ENCODE data around the gene TEN1.
A peak's percentile ranks its signal among the peaks of the same experiment; 100 is the strongest.

TEN1 gene

GRCh38 chr17:75979705-75980187 is 706 bp downstream of the TEN1 start:
- Histone ChIP-seq H3K4me1 (ENCODE audit: insufficient read depth, insufficient read length) (peaks cover 7% of the 10 kb centered on the region), H3K9me3 (ENCODE audit: insufficient read depth, low read length) (no peaks in the 10 kb centered on the region)
- peak; percentile 31 for TF ChIP-seq YY1 (IDR thresholded peaks at IDR 0.05; ENCODE audit: insufficient read depth, insufficient read length)
- no peak for TF ChIP-seq SUZ12 (IDR thresholded peaks at IDR 0.05; ENCODE audit: extremely low read depth, insufficient read depth, insufficient read length)

GRCh38 chr17:75980188-75981018 is 1.4 kb downstream of the TEN1 start:
- no peak for DNase-seq (ENCODE audit: low read depth, low spot score)
- peaks cover 9% of the 10 kb centered on the region for H3K4me1 ChIP-seq (ENCODE audit: insufficient read depth, insufficient read length)
- no peak for TF ChIP-seq SUZ12 (IDR thresholded peaks at IDR 0.05; ENCODE audit: extremely low read depth, insufficient read depth, insufficient read length)
- TF ChIP-seq ZNF274 (IDR thresholded peaks at IDR 0.05; ENCODE audit: low read depth, low read length), result no peak
- no peak for TF ChIP-seq YY1 (IDR thresholded peaks at IDR 0.05; ENCODE audit: insufficient read depth, insufficient read length)
- peak overlapping the region; percentile 92 for H3K9ac ChIP-seq (ENCODE audit: insufficient read length, low read depth)
- no peaks in the 10 kb centered on the region for H3K9me3 ChIP-seq (ENCODE audit: insufficient read depth, low read length)
- H3K27me3 ChIP-seq (ENCODE audit: insufficient read depth, insufficient read length), result no peaks in the 10 kb centered on the region
- peak overlapping the region; percentile 91 for H3K4me3 ChIP-seq (ENCODE audit: insufficient read length, low read depth)
- H3K36me3 ChIP-seq (ENCODE audit: insufficient read depth, insufficient read length, low read length), result peaks cover 15% of the 10 kb centered on the region

More at GRCh38 chr17:75979705-75980187, 706 bp downstream of the TEN1 start:
- peak overlapping the region; percentile 91 for H3K4me3 ChIP-seq (ENCODE audit: insufficient read length, low read depth)
- no peaks in the 10 kb centered on the region for H3K27me3 ChIP-seq (ENCODE audit: insufficient read depth, insufficient read length)
- DNase-seq (ENCODE audit: low read depth, low spot score), result no peak
- peaks cover 19% of the 10 kb centered on the region for H3K36me3 ChIP-seq (ENCODE audit: insufficient read depth, insufficient read length, low read length)
- H3K9ac ChIP-seq (ENCODE audit: insufficient read length, low read depth), result peak overlapping the region; percentile 92

- peak overlapping the region; percentile 54 for H3K9ac ChIP-seq (ENCODE audit: insufficient read length, low read depth)
- TF ChIP-seq YY1 (IDR thresholded peaks at IDR 0.05; ENCODE audit: insufficient read depth, insufficient read length), result no peak
- TF ChIP-seq SUZ12 (IDR thresholded peaks at IDR 0.05; ENCODE audit: extremely low read depth, insufficient read depth, insufficient read length), result no peak
- TF ChIP-seq ZNF274 (IDR thresholded peaks at IDR 0.05; ENCODE audit: low read depth, low read length), result no peak
- H3K36me3 ChIP-seq (ENCODE audit: insufficient read depth, insufficient read length, low read length), result peaks cover 9% of the 10 kb centered on the region
- H3K4me1 ChIP-seq (ENCODE audit: insufficient read depth, insufficient read length), result peaks cover 9% of the 10 kb centered on the region
- no peaks in the 10 kb centered on the region for H3K9me3 ChIP-seq (ENCODE audit: insufficient read depth, low read length)
- H3K4me3 ChIP-seq (ENCODE audit: insufficient read length, low read depth), result no peak overlapping the region
- no peak for DNase-seq (ENCODE audit: low read depth, low spot score)
- H3K27me3 ChIP-seq (ENCODE audit: insufficient read depth, insufficient read length), result no peaks in the 10 kb centered on the region
These were observed 2.1 kb downstream of the TEN1 start for GRCh38 chr17:75981019-75981615.

DNA sequence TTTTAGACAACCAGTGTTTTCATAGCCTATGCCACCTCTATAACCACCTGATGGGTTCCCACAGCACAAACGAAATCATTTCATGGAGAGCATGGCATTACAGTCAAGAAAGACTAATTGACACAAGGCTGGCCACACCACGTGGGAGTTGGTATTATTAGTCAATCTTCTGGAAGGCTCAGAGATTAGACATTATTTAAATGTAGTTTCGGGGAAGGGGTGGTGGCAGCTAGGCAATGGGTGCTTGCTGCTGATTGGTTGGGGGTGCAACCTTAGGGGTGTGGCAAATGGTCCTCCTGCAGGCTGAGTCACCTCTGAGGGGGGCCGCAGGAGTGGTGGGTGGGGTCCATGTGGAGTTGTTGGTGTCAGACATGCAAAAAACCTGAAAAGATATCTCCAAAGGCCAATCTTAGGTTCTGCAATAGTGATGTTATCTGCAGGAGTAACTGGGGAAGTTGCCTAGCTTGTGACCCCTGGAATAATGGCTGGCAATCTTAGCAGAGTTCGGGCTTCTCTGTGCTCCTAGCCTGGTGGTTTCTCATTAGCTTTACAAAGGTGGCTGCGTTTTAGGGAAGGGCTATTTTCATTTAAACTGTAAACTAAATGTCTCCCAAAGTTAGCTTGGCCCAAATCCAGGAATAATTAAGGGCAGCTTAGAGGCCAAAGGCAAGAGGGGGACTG is 4.6 kb downstream of the TEN1 start:
- TF ChIP-seq SUZ12 (IDR thresholded peaks at IDR 0.05; ENCODE audit: extremely low read depth, insufficient read depth, insufficient read length), result no peak
- TF ChIP-seq YY1 (IDR thresholded peaks at IDR 0.05; ENCODE audit: insufficient read depth, insufficient read length), result no peak
- no peak for TF ChIP-seq ZNF274 (IDR thresholded peaks at IDR 0.05; ENCODE audit: low read depth, low read length)

GRCh38 chr17:75985986-75986385 is 6.9 kb downstream of the TEN1 start:
- Histone ChIP-seq H3K9ac (ENCODE audit: insufficient read length, low read depth) (no peak overlapping the region), H3K27me3 (ENCODE audit: insufficient read depth, insufficient read length) (no peaks in the 10 kb centered on the region), H3K4me1 (ENCODE audit: insufficient read depth, insufficient read length) (peaks cover 9% of the 10 kb centered on the region), H3K36me3 (ENCODE audit: insufficient read depth, insufficient read length, low read length) (no peaks in the 10 kb centered on the region), H3K4me3 (ENCODE audit: insufficient read length, low read depth) (no peak overlapping the region), H3K9me3 (ENCODE audit: insufficient read depth, low read length) (no peaks in the 10 kb centered on the region)
- DNase-seq (ENCODE audit: low read depth, low spot score), result no peak
- TF ChIP-seq SUZ12 (IDR thresholded peaks at IDR 0.05; ENCODE audit: extremely low read depth, insufficient read depth, insufficient read length) (no peak), YY1 (IDR thresholded peaks at IDR 0.05; ENCODE audit: insufficient read depth, insufficient read length) (no peak), ZNF274 (IDR thresholded peaks at IDR 0.05; ENCODE audit: low read depth, low read length) (no peak)

More for the DNA sequence above, 4.6 kb downstream of the TEN1 start:
- H3K4me1 ChIP-seq (ENCODE audit: insufficient read depth, insufficient read length), result peaks cover 9% of the 10 kb centered on the region
- H3K9me3 ChIP-seq (ENCODE audit: insufficient read depth, low read length), result no peaks in the 10 kb centered on the region
- peak; percentile 69 for DNase-seq (ENCODE audit: low read depth, low spot score)
- no peak overlapping the region for H3K4me3 ChIP-seq (ENCODE audit: insufficient read length, low read depth)
- H3K27me3 ChIP-seq (ENCODE audit: insufficient read depth, insufficient read length), result no peaks in the 10 kb centered on the region
- H3K9ac ChIP-seq (ENCODE audit: insufficient read length, low read depth), result peak overlapping the region; percentile 34
- H3K36me3 ChIP-seq (ENCODE audit: insufficient read depth, insufficient read length, low read length), result no peaks in the 10 kb centered on the region

- H3K27me3 ChIP-seq (ENCODE audit: insufficient read depth, insufficient read length), result no peaks in the 10 kb centered on the region
- H3K9ac ChIP-seq (ENCODE audit: insufficient read length, low read depth), result no peak overlapping the region
- peaks cover 7% of the 10 kb centered on the region for H3K4me1 ChIP-seq (ENCODE audit: insufficient read depth, insufficient read length)
- peaks cover 6% of the 10 kb centered on the region for H3K36me3 ChIP-seq (ENCODE audit: insufficient read depth, insufficient read length, low read length)
- no peak for DNase-seq (ENCODE audit: low read depth, low spot score)
- H3K4me3 ChIP-seq (ENCODE audit: insufficient read length, low read depth), result no peak overlapping the region
- TF ChIP-seq ZNF274 (IDR thresholded peaks at IDR 0.05; ENCODE audit: low read depth, low read length) (no peak), SUZ12 (IDR thresholded peaks at IDR 0.05; ENCODE audit: extremely low read depth, insufficient read depth, insufficient read length) (no peak), YY1 (IDR thresholded peaks at IDR 0.05; ENCODE audit: insufficient read depth, insufficient read length) (no peak)
- H3K9me3 ChIP-seq (ENCODE audit: insufficient read depth, low read length), result no peaks in the 10 kb centered on the region
These were observed 8.0 kb downstream of the TEN1 start for GRCh38 chr17:75987041-75987440.

GRCh38 chr17:75991396-75991795 is 12.4 kb downstream of the TEN1 start:
- Histone ChIP-seq H3K4me3 (ENCODE audit: insufficient read length, low read depth) (no peak overlapping the region), H3K9me3 (ENCODE audit: insufficient read depth, low read length) (no peaks in the 10 kb centered on the region), H3K27me3 (ENCODE audit: insufficient read depth, insufficient read length) (no peaks in the 10 kb centered on the region), H3K36me3 (ENCODE audit: insufficient read depth, insufficient read length, low read length) (peaks cover 19% of the 10 kb centered on the region), H3K4me1 (ENCODE audit: insufficient read depth, insufficient read length) (peaks cover 1% of the 10 kb centered on the region), H3K9ac (ENCODE audit: insufficient read length, low read depth) (no peak overlapping the region)
- no peak for DNase-seq (ENCODE audit: low read depth, low spot score)
- TF ChIP-seq YY1 (IDR thresholded peaks at IDR 0.05; ENCODE audit: insufficient read depth, insufficient read length) (no peak), ZNF274 (IDR thresholded peaks at IDR 0.05; ENCODE audit: low read depth, low read length) (no peak), SUZ12 (IDR thresholded peaks at IDR 0.05; ENCODE audit: extremely low read depth, insufficient read depth, insufficient read length) (no peak)
